ENCODE measurements around the gene CXXC5.
"Not testable (repeated sequence)": the region's sequence is repeated elsewhere in the genome, so short reads cannot be mapped to it uniquely, and the experiment has no call there.

The CXXC5 gene

DNA sequence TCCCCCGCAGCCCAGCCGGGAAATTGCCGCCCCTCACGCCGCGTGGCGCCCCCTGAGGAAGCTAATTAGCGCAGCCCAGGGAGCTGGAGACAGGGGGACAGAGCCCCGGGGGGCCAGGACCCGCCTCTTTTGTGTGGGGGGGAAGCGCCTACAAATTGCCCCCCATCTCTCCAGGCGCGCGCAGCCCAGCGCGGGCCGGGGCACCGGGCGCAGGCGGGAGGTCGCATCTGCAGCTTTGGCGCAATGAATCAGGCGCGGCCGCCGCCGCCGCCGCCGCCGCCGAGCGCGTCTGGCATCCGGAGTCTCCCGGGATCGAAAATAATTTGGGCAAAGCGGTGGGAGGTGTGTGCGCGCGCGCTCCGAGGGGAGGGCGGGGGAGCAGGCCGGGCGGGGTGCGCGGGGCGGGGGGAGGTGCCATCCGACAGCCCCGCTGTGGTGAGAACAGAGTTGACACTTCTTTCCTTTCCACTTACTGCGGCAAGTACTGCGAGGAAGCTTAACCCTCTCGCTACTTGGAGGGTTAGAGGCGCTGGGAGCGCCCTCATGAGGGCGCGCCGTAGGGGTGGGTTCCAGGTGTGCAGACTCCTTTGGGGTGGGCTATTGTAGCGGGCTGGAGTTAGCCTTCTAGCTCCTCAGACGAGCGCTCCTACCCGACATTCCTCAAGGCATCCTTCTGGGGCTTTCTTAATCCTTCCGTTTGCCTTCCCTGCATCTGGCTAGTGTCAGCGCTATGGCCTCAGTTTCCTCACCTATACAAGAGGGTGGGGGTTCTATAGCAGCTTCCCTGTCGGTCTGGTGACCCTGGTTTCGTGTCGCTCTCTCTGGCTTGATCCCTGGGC, 63.1 kb downstream of the CXXC5 start:
- Histone ChIP-seq H3K4me1 (peaks cover 0 to 42% (median 37%) of the 10 kb centered on the region in 4 donors), H3K4me3 (peak overlapping the region; percentile 53 to 67), H3K27ac (peak overlapping the region; percentile 75 to 81), H3K27me3 (no peaks in the 10 kb centered on the region), H3K9me3 (no peaks in the 10 kb centered on the region), H3K36me3 (no peaks in the 10 kb centered on the region)
- TF ChIP-seq, protein P1, sequence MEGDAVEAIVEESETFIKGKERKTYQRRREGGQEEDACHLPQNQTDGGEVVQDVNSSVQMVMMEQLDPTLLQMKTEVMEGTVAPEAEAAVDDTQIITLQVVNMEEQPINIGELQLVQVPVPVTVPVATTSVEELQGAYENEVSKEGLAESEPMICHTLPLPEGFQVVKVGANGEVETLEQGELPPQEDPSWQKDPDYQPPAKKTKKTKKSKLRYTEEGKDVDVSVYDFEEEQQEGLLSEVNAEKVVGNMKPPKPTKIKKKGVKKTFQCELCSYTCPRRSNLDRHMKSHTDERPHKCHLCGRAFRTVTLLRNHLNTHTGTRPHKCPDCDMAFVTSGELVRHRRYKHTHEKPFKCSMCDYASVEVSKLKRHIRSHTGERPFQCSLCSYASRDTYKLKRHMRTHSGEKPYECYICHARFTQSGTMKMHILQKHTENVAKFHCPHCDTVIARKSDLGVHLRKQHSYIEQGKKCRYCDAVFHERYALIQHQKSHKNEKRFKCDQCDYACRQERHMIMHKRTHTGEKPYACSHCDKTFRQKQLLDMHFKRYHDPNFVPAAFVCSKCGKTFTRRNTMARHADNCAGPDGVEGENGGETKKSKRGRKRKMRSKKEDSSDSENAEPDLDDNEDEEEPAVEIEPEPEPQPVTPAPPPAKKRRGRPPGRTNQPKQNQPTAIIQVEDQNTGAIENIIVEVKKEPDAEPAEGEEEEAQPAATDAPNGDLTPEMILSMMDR (IDR thresholded peaks at IDR 0.05), result no peak
- peak in 1 of 2 donors; percentile 89 for DNase-seq
- intact Hi-C loops (cut with DNase I; ENCODE audit: low total_unique reads), result loop anchor here (5.0 kb wide), 1 partner anchor 36 kb away; no protein-coding TSS in a partner anchor

DNA sequence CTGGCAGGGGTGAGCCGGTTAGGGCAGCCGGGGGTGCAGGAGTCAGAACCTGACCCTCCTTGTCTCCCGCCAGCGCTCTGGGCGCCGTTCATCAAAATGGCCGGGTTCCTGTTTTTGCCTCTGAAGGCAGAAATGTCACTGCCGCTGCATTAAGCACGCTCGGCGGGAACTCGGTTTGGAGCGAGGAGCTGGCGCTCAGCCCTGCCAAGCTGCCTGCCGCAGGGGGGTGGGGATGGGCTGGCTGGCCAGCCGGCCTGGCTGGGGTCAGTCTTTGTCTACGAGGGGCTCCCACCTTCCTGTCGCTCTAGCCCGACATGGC, 63.7 kb downstream of the CXXC5 start:
- Histone ChIP-seq H3K36me3 (no peaks in the 10 kb centered on the region), H3K27ac (peak overlapping the region; percentile 75 to 81), H3K4me1 (peaks cover 0 to 42% (median 37%) of the 10 kb centered on the region in 4 donors), H3K27me3 (no peaks in the 10 kb centered on the region), H3K9me3 (no peaks in the 10 kb centered on the region), H3K4me3 (peak overlapping the region; percentile 53 to 67)
- intact Hi-C loops (cut with DNase I; ENCODE audit: low total_unique reads), result loop anchor here (5.0 kb wide), 1 partner anchor 35 kb away; no protein-coding TSS in a partner anchor
- TF ChIP-seq, protein P1 (IDR thresholded peaks at IDR 0.05), result no peak
- DNase-seq, result peak in 1 of 2 donors; percentile 78

DNA sequence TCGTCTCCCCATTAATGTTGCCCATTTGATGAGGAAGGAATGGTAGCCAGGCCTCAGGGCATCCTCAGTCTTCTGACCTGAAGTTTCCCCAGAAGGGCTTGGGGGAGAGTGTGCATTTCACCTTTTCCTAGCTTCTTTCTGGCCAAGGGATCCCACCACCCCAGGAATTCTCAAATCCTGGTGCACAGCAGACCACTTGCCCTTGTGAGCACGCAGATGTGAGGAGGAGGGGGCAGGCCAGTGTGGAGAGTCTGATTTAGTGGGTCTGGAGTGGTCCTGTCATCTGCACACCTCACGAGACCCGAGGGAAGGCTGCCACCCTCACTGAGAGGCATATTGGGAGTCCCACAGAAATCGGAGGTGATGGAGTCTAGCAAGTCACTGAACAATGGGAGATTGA, 64.3 kb downstream of the CXXC5 start:
- TF ChIP-seq, protein P1 (IDR thresholded peaks at IDR 0.05), result no peak
- Histone ChIP-seq H3K4me1 (peaks cover 0 to 42% (median 37%) of the 10 kb centered on the region in 4 donors), H3K27me3 (no peaks in the 10 kb centered on the region), H3K9me3 (no peaks in the 10 kb centered on the region), H3K27ac (peak overlapping the region; percentile 75 to 81), H3K4me3 (no peak overlapping the region), H3K36me3 (peaks cover 0 to under 1% (median 0%) of the 10 kb centered on the region in 3 donors)
- no peak for DNase-seq
- intact Hi-C loops (cut with DNase I; ENCODE audit: low total_unique reads), result loop anchor here (5.0 kb wide), 1 partner anchor 35 kb away; no protein-coding TSS in a partner anchor

DNA sequence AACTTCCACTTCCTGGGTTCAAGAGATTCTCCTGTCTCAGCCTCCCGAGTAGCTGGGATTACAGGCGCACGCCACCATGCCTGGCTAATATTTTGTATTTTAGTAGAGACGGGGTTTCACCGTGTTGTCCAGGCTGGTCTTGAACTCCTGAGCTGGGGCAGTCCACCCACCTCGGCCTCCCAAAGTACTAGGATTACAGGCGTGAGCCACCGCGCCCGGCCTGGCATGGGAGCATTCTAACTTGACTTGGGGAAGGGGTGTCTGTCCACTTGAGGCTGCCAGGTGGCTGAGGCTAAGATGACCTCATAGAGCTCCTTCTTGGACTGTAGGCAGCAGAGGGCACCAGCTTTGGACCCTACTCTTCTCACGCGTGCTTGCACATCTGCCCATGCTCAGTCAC, 65.7 kb downstream of the CXXC5 start:
- H3K4me3 ChIP-seq, H3K9me3 ChIP-seq, H3K27ac ChIP-seq, H3K36me3 ChIP-seq, H3K27me3 ChIP-seq, DNase-seq: not testable (repeated sequence)
- peaks cover 0 to 33% (median 31%) of the 10 kb centered on the region in 4 donors for H3K4me1 ChIP-seq
- intact Hi-C loops (cut with DNase I; ENCODE audit: low total_unique reads), result loop anchor here (5.0 kb wide), 1 partner anchor 33 kb away; no protein-coding TSS in a partner anchor

DNA sequence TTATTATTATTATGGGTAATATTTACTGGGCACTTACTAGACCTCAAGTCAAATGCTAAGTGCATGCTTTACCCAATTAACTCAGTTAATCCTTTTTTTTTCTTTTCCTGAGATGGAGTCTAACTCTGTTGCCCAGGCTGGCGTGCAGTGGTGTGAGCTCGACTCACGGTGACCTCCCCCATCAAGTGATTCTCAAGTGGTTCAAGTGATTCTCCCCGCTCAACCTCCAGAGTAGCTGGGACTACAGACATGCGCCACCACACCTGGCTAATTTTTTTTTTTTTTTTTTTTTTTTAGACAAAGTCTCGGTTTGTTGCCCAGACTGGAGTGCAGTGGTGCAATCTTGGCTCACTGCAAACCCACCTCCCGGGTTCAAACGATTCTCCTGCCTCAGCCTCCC, 69.1 kb downstream of the CXXC5 start:
- intact Hi-C loops (cut with DNase I; ENCODE audit: low total_unique reads), result no loop called here
- Histone ChIP-seq H3K4me1 (peaks cover 0 to under 1% (median 0%) of the 10 kb centered on the region in 4 donors), H3K4me3 (no peak overlapping the region), H3K9me3 (peaks cover 0 to 9% (median 0%) of the 10 kb centered on the region in 3 donors), H3K27me3 (no peaks in the 10 kb centered on the region), H3K36me3 (peaks cover 0 to 7% (median 4%) of the 10 kb centered on the region in 3 donors), H3K27ac (no peak overlapping the region)
- DNase-seq, result no peak
- TF ChIP-seq, protein P1 (IDR thresholded peaks at IDR 0.05), result no peak

DNA sequence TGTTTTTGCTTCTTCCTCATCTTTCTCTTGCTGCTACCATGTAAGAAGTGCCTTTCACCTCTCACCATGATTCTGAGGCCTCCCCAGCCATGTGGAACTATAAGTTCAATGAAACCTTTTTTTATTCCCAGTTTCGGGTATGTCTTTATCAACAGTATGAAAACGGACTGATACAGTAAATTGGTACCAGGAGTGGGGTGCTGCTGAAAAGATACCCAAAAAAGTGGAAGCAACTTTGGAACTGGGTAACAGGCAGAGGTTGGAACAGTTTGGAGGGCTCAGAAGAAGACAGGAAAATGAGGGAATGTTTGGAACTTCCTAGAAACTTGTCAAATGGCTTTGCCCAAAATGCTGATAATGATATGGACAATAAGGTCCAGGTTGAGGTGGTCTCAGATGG, 70.3 kb downstream of the CXXC5 start:
- intact Hi-C loops (cut with DNase I; ENCODE audit: low total_unique reads), result not testable (repeated sequence)

DNA sequence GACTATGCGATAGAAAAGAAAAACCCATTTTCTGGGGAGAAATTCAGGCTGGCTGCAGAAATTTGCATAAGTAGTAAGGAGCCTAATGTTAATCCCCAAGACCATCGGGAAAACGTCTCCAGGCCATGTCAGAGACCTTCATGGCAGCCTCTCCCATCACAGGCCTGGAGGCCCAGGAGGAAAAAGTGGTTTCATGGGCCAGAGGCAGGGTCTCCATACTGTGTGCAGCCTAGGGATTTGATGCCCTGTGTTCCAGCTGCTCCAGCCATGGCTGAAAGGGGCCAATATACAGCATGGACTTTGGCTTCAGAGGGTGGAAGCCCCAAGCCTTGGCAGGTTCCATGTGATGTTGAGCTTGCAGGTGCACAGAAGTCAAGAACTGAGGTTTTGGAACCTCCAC, 71.8 kb downstream of the CXXC5 start:
- H3K36me3 ChIP-seq; H3K4me1 ChIP-seq; H3K4me3 ChIP-seq; H3K9me3 ChIP-seq; H3K27me3 ChIP-seq; DNase-seq; H3K27ac ChIP-seq; intact Hi-C loops (cut with DNase I; ENCODE audit: low total_unique reads): not testable (repeated sequence)

More for the DNA sequence above, 70.3 kb downstream of the CXXC5 start:
- not testable (repeated sequence) for H3K4me1 ChIP-seq, H3K36me3 ChIP-seq, DNase-seq, H3K9me3 ChIP-seq, H3K4me3 ChIP-seq, H3K27ac ChIP-seq, H3K27me3 ChIP-seq
